Gastrocnemius medialis (tissue), 4 donors: Measurements from ENCODE around the gene DNASE1L2. TPM values are rescaled to one million over a fixed set of nuclear protein-coding genes. Genes with fewer than 3 reads are reported as not detected.

Experiments
- ATAC-seq, 2 donors: fragments of 150-250 bp; one replicate each; pipeline ENCODE4 v1.9.1; 2016
- DNase-seq, 2 donors: peaks; one replicate each; pipeline ENCODE4 v3.0.0-alpha.2; 2019
- H3K27ac ChIP-seq, 4 donors: fragments of 200-600 bp; sonication (generic); 1 replicate in 1 of 4; 2 replicates in 3 of 4; pipeline ENCODE4 v1.5.1; 2016 to 2018; ENCODE audit warnings: mild to moderate bottlenecking in 2 of 4, moderate library complexity in 1 of 4
- H3K27me3 ChIP-seq, 3 donors: fragments of 200-600 bp; sonication (generic) in 2 of 3; 1 replicate in 1 of 3; 2 replicates in 2 of 3; pipeline versions ENCODE4 v1.5.1 to v1.6.0; 2016 to 2019; ENCODE audit warnings: mild to moderate bottlenecking in 1 of 3, moderate library complexity in 1 of 3
- H3K36me3 ChIP-seq, 2 donors: fragments of 200-600 bp; sonication (generic) in 1 of 2; one replicate each; pipeline ENCODE4 v1.5.1; 2017 to 2018
- H3K4me1 ChIP-seq, 2 donors: fragments of 200-600 bp; sonication (generic) in 1 of 2; one replicate each; pipeline ENCODE4 v1.5.1; 2016 to 2017; ENCODE audit warnings: mild to moderate bottlenecking in 2 of 2
- H3K4me3 ChIP-seq, 4 donors: fragments of 200-600 bp; sonication (generic) in 3 of 4; 1 replicate in 1 of 4; 2 replicates in 3 of 4; pipeline ENCODE4 v1.5.1; 2016 to 2019; ENCODE audit warnings: mild to moderate bottlenecking in 2 of 4
- H3K9me3 ChIP-seq, 3 donors: fragments of 200-600 bp; sonication (generic) in 2 of 3; 1 replicate in 1 of 3; 2 replicates in 2 of 3; pipeline ENCODE4 v1.5.1; 2016 to 2019
- CTCF ChIP-seq, 5 experiments: fragments of 450-650 bp in 3 of 5; fragments of 200-600 bp in 2 of 5; sonication (generic) in 2 of 5; IDR thresholded peaks in 4 of 5; conservative IDR thresholded peaks in 1 of 5; 1 replicate in 4 of 5; 2 replicates in 1 of 5; pipeline ENCODE4 v1.5.1; 2016 to 2019; ENCODE audit warnings: antibody characterized with exemption in 5 of 5, mild to moderate bottlenecking in 3 of 5, moderate library complexity in 3 of 5
- POLR2A ChIP-seq, 2 donors: fragments of 450-650 bp; IDR thresholded peaks; one replicate each; pipeline ENCODE4 v1.6.1; 2017; ENCODE audit warnings: antibody characterized with exemption in 2 of 2, mild to moderate bottlenecking in 2 of 2, moderate library complexity in 2 of 2
- in situ Hi-C, 4 donors: fragments of 200-750 bp; cut with MboI; loops; one replicate each; pipeline versions ENCODE4 v1.15.0 to v1.8.0; 2017; ENCODE audit warnings: low sequenced_read_pairs in 4 of 4
- intact Hi-C: fragments of 100-400 bp; cut with DNase I; formaldehyde crosslinking; loops from one replicate; pipeline ENCODE4 v1.15.1; 2023; ENCODE audit warnings: low total_unique reads
- total RNA-seq, 4 donors: library from RNA; depleted of rRNA; stranded (reverse); fragments of >200 nt; gene quantifications; one replicate each; pipeline versions ENCODE4 v1.1.0 to v1.2.3, GENCODE V29; 2016

DNASE1L2 gene
- total RNA-seq, 4 donors from 2014 or later: 0.69 to 2.1 TPM; not detected in 2

DNA sequence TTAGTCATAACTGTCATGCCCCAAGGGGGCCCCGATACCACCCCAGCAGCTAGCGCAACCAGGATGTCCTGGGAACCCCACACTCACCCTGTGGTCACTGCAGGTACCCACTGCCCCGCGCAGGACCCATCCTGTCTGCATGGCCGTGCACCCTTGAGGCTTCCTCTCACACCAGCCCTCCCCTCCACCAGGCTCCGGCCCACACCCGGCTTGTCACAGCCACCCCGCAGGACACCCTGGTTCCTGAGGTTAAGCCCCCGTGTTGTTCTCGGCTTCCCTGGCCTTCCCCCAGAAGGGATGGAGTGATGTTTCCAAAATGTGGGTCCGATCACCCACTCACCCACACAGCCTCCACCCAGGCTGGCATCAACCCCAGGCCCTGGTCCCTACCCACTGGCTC lies 7.5 kb downstream of the DNASE1L2 start:
- intact Hi-C loops (no loop called here), in situ Hi-C loops (no loop called here)
- Histone ChIP-seq H3K9me3 (no peaks in the 10 kb centered on the region), H3K4me3 (no peak overlapping the region), H3K27me3 (no peaks in the 10 kb centered on the region), H3K36me3 (peaks cover 0 to 62% of the 10 kb centered on the region in 2 donors), H3K27ac (no peak overlapping the region), H3K4me1 (no peaks in the 10 kb centered on the region)
- ATAC-seq (no peak), DNase-seq (no peak)
- TF ChIP-seq CTCF (IDR thresholded peaks at IDR 0.05 in 4 of 5, conservative IDR thresholded peaks at IDR 0.05 in 1 of 5) (no peak), POLR2A (IDR thresholded peaks at IDR 0.05) (no peak)

DNA sequence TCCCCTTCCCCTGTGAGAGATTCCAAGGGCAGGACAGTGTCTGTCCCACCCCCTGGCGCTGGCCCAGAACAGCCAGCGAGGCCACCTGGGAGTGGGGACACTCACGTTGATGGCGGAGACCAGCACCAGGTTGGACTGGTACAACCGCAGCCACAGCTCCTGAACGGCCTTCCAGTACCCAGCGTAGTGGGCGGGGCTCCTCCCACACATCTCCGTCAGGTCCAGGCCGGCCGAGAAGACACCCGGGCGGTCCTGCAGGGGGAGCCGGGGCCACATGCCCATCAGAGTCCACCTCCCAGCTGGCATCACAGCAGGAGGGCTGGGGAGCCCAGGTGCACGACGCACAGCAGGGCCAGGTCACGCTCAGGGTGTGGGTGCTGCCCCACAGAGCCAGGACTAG lies 8.1 kb downstream of the DNASE1L2 start:
- H3K4me1 ChIP-seq: no peaks in the 10 kb centered on the region
- H3K36me3 ChIP-seq: peaks cover 0 to 60% of the 10 kb centered on the region in 2 donors
- H3K27me3 ChIP-seq: no peaks in the 10 kb centered on the region
- in situ Hi-C loops: no loop called here
- ATAC-seq (no peak), DNase-seq (no peak)
- intact Hi-C loops: no loop called here
- no peaks in the 10 kb centered on the region for H3K9me3 ChIP-seq
- H3K4me3 ChIP-seq: no peak overlapping the region
- no peak overlapping the region for H3K27ac ChIP-seq
- no peak for TF ChIP-seq CTCF (IDR thresholded peaks at IDR 0.05 in 4 of 5, conservative IDR thresholded peaks at IDR 0.05 in 1 of 5)
- TF ChIP-seq POLR2A (IDR thresholded peaks at IDR 0.05): no peak

DNA sequence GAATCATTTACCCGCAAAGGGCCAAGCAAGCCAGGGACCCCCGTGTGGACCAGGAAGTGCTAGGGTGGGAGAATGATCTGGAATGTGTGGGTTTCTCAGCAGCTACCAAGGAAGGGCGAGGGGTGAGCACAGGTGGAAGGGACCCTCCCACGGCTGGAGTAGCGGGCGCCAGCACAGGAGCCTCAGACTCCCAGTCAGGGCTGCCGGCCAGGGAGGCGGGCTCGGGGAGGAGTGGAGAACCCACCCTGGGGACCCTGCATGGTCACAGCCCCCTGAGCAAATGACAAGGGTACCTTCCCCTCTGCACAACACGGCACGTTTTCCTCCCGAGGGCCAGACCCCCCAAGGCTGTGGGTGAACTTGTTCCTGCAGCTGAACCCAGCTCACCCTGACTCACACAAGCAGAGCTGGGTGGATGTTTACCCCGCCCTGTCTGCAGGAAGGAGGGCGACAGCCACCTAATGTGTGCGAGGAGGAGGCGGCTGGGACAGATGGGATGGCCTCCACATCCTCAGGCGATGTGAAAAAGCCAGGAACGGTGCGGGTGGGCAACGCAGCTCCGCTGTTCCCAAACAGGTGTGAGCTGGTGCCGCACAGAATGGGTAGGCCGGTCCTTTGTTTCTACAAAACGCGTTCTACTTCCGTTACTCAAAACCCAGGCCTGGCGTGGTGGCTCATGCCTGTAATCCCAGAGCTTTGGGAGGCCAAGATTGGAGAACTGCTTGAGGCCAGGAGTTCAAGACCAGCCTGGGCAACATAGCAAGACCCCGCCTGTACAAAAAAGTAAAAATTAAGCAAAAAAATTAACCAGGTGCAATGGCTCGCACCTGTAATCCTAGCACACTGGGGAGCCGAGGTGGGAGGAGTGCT lies 8.9 kb downstream of the DNASE1L2 start:
- ATAC-seq (no peak), DNase-seq (no peak)
- peaks cover 0 to 55% of the 10 kb centered on the region in 2 donors for H3K36me3 ChIP-seq
- intact Hi-C loops: no loop called here
- TF ChIP-seq POLR2A (IDR thresholded peaks at IDR 0.05) (no peak), CTCF (IDR thresholded peaks at IDR 0.05 in 4 of 5, conservative IDR thresholded peaks at IDR 0.05 in 1 of 5) (no peak)
- H3K27me3 ChIP-seq: no peaks in the 10 kb centered on the region
- H3K27ac ChIP-seq: no peak overlapping the region
- H3K4me1 ChIP-seq: peaks cover 4 to 5% of the 10 kb centered on the region in 2 donors
- no peak overlapping the region for H3K4me3 ChIP-seq
- in situ Hi-C loops: no loop called here
- no peaks in the 10 kb centered on the region for H3K9me3 ChIP-seq

- in situ Hi-C loops: no loop called here
- no peak for ATAC-seq
- intact Hi-C loops: no loop called here
Measured at GRCh38 chr16:2246301-2246885, 10.1 kb downstream of the DNASE1L2 start.

More at GRCh38 chr16:2246301-2246885, 10.1 kb downstream of the DNASE1L2 start:
- Histone ChIP-seq H3K27me3 (no peaks in the 10 kb centered on the region), H3K4me3 (no peak overlapping the region), H3K36me3 (peaks cover 0 to 51% of the 10 kb centered on the region in 2 donors), H3K4me1 (peaks cover 11% of the 10 kb centered on the region in 2 donors), H3K27ac (peak overlapping the region in 1 of 4 donors; percentile 20), H3K9me3 (no peaks in the 10 kb centered on the region)
- no peak for TF ChIP-seq CTCF (IDR thresholded peaks at IDR 0.05 in 4 of 5, conservative IDR thresholded peaks at IDR 0.05 in 1 of 5)
- TF ChIP-seq POLR2A (IDR thresholded peaks at IDR 0.05): no peak
- DNase-seq: no peak
